Large intestine (tissue), 3 donors: ENCODE measurements around the gene ARID4A. TPM values are rescaled to one million over a fixed set of nuclear protein-coding genes. Genes with fewer than 3 reads are reported as not detected.
"Not testable (repeated sequence)": the region's sequence is repeated elsewhere in the genome, so short reads cannot be mapped to it uniquely, and the experiment has no call there.

Source experiments
- DNase-seq, 2 donors: peaks; one replicate each; pipeline versions ENCODE4 v3.0.0 to v3.0.0-alpha.2; 2013
- H3K27ac ChIP-seq: one replicate; pipeline ENCODE4 v1.5.1; 2013; ENCODE audit warnings: low read length
- H3K27me3 ChIP-seq: 2 replicates; pipeline ENCODE4 v1.6.1; 2013; ENCODE audit warnings: low read length; ENCODE audit not compliant: control insufficient read depth, insufficient read depth
- H3K36me3 ChIP-seq: 2 replicates; pipeline ENCODE4 v1.6.1; 2013; ENCODE audit warnings: low read length; ENCODE audit not compliant: control insufficient read depth, insufficient read depth
- H3K4me1 ChIP-seq: one replicate; pipeline ENCODE4 v1.6.1; 2013; ENCODE audit warnings: low read length; ENCODE audit not compliant: control insufficient read depth, insufficient read depth
- H3K4me3 ChIP-seq: one replicate; pipeline ENCODE4 v1.5.1; 2013; ENCODE audit warnings: low read length
- H3K9me3 ChIP-seq: one replicate; pipeline ENCODE4 v1.6.1; 2013; ENCODE audit warnings: mild to moderate bottlenecking, low read depth, low read length, moderate library complexity; ENCODE audit not compliant: control insufficient read depth
- WGBS: methylation state at CpG from one replicate; pipeline ENCODE4 v1.1.5; 2013; ENCODE audit warnings: low lambda C conversion rate; ENCODE audit not compliant: insufficient coverage; 5-methylcytosine and 5-hydroxymethylcytosine counted together
- polyA plus RNA-seq: library from polyadenylated mRNA; unstranded; fragments of 120-200 nt; gene quantifications from one replicate; pipeline ENCODE4 v1.2.1, GENCODE V29; 2013

ARID4A gene
- polyA plus RNA-seq, 1 donor: 19.4 TPM

DNA sequence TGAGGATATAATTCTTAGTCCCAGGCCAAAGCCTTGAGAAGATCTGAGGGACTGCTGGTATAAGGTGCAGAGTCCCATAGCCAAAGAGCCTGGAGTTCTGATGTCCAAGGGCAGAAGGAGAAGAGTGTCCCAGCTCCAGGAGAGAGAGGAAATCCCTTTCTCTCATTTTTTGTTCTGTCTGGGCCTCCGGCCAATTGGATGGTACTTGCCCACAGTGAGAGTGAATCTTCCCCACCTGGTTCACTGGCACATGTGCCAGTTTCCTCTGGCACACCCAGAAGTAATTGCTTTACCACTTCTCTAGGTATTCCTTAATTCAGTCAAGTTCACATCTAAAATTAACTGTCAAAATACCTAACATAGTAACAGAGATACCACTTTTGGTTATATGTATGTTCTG is 15.3 kb downstream of the ARID4A start:
- Histone ChIP-seq H3K9me3 (no peaks in the 10 kb centered on the region), H3K4me3 (no peak overlapping the region), H3K36me3 (peaks cover 31% of the 10 kb centered on the region), H3K4me1 (no peaks in the 10 kb centered on the region), H3K27ac (no peak overlapping the region), H3K27me3 (no peaks in the 10 kb centered on the region)
- no CpG with 5 or more reads among the region's 1 CpG for WGBS
- no peak for DNase-seq

DNA sequence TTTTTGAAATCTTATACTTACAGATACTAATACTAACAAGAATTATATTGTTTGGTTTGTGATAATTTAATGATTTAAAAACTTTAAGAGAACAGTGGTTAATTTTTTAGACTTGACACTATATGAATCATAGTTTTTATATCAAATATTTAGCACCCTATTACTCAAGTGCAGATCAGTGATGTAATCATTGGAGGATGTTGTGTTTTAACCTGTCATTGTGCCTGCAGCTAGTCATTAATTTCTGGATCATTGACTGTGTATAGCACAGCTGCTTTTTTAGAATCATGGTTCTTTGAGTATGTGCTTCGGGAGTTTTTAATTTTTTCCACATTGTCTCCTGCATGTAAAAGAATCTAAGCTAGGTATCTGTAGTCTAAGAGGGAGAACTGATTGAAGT is 17.3 kb downstream of the ARID4A start:
- H3K27me3 ChIP-seq: no peaks in the 10 kb centered on the region
- no peaks in the 10 kb centered on the region for H3K9me3 ChIP-seq
- H3K4me3 ChIP-seq: no peak overlapping the region
- H3K27ac ChIP-seq: no peak overlapping the region
- peaks cover 34% of the 10 kb centered on the region for H3K36me3 ChIP-seq
- no CpG with 5 or more reads among the region's 1 CpG for WGBS
- DNase-seq: no peak
- H3K4me1 ChIP-seq: no peaks in the 10 kb centered on the region

DNA sequence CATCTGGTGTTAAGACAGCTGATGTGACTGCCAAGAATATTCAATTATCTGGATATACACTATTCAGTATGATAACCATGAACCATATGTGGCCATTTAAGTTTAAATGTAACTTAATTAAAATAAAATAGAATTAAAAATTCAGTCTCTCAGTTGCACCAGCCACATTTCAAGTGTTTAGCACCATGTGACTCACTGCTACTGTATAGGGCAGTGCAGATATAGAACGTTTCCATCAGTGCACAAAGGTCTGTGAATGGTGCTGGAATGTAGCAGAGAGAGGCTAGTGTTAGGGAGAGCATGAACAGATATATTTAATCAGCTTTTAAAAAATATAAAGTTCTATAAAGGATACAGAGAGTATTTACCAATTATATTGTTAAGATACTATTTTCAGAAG is 28.7 kb downstream of the ARID4A start:
- no peak for DNase-seq

DNA sequence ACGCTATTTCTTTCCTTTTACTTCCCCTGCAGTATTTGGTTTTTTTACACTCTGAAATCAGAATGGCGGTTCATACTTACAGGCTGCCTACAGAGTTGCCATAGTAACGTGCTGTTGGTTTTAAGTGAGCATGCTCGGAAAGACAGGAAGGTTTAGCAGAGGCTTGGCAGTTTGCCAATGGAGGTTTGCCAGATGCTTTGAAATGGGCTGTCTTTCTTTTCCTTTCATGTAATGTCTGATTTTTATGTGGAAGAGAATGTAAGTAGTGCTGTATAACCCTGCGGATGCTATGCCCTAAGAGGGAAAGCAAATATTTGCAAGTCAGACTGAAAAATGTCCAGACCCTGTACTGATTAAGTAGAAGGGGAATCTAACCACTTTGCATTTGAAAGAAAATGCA is 32.8 kb downstream of the ARID4A start:
- peak; percentile 77 to 85 for DNase-seq
- H3K27me3 ChIP-seq: no peaks in the 10 kb centered on the region
- no peak overlapping the region for H3K4me3 ChIP-seq
- H3K36me3 ChIP-seq: peaks cover 41% of the 10 kb centered on the region
- H3K9me3 ChIP-seq: no peaks in the 10 kb centered on the region
- WGBS: 40% methylated on average over 2 of the region's 5 CpGs
- peak overlapping the region; percentile 38 for H3K27ac ChIP-seq
- no peaks in the 10 kb centered on the region for H3K4me1 ChIP-seq

More for the DNA sequence above, 28.7 kb downstream of the ARID4A start:
- Histone ChIP-seq H3K4me3 (no peak overlapping the region), H3K27ac (no peak overlapping the region), H3K36me3 (peaks cover 53% of the 10 kb centered on the region), H3K4me1 (no peaks in the 10 kb centered on the region), H3K27me3 (no peaks in the 10 kb centered on the region), H3K9me3 (no peaks in the 10 kb centered on the region)
- 100% methylated on average over 1 of the region's 1 CpG for WGBS

DNA sequence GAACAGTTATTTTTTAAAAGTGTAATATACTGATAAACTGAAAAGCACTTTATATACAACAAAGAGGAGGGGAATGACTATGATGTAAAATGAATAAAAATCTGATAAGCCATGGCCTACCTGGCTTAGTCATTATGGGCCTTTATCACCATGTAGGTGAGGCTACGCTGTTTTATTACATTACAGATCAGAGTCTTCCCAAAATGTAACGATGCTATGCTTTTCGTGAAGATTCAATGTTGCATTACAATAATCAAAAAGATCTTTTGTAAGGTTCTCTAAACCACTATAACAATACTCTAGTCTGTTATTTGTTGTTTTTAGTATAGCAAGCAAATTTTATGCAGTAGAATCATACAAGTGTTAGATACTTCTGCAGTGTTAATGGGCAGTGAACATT is 34.2 kb downstream of the ARID4A start:
- H3K36me3 ChIP-seq: peaks cover 39% of the 10 kb centered on the region
- no peak overlapping the region for H3K27ac ChIP-seq
- no peak for DNase-seq
- H3K4me3 ChIP-seq: no peak overlapping the region
- H3K27me3 ChIP-seq: no peaks in the 10 kb centered on the region
- 100% methylated on average over 1 of the region's 3 CpGs for WGBS
- no peaks in the 10 kb centered on the region for H3K4me1 ChIP-seq
- no peaks in the 10 kb centered on the region for H3K9me3 ChIP-seq

DNA sequence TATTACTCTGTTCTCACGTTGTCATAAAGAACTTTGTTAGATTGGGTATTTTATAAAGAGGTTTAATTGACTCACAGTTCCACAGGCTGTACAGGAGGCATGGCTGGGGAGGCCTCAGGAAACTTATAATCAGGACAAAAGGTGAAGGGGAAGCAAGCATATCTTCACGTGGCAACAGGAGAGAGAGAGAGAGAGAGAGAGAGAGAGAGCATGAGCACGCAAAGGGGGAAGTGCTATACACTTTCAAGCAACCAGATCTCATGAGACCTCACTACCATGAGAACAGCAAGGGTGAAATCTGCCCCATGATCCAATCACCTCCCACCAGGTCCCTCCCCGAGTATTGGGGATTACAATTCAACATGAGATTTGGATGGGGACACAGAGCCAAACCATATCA is 41.3 kb downstream of the ARID4A start:
- not testable (repeated sequence) for H3K27ac ChIP-seq, H3K4me1 ChIP-seq, H3K9me3 ChIP-seq, H3K27me3 ChIP-seq, DNase-seq, H3K4me3 ChIP-seq
- WGBS: 67% methylated on average over 1 of the region's 4 CpGs
- peaks cover 48% of the 10 kb centered on the region for H3K36me3 ChIP-seq

DNA sequence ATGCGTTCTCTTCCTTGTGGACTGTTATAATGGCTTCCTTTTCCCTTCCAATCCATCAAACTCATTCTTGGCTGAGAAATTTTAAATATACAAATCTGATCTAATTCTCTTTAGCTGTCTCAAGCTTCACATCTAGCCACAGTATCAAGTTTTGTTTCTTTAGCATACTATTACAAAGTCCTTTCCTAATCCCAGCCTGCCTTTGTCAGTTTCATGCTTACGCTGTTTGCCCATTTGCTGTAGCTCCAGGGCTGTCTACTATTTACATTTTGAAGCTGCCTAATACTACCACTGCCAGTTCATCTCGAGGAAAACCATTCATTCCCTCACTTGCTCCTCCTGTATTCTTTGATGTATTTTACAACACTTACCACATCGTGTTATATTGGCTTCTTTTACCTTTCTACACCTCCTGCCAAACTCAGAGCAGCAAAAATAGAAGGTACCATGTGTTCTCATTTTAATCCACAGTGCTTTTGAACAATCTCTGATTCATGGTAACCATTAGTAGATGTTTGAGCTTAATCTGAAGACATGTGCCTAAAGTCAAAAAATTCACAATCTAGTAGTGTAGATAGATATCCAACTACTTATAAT is 42.9 kb downstream of the ARID4A start:
- 93% methylated on average over 4 of the region's 4 CpGs for WGBS
- no peaks in the 10 kb centered on the region for H3K27me3 ChIP-seq
- no peak for DNase-seq
- H3K4me1 ChIP-seq: no peaks in the 10 kb centered on the region
- no peak overlapping the region for H3K4me3 ChIP-seq
- no peak overlapping the region for H3K27ac ChIP-seq
- peaks cover 46% of the 10 kb centered on the region for H3K36me3 ChIP-seq
- no peaks in the 10 kb centered on the region for H3K9me3 ChIP-seq

DNA sequence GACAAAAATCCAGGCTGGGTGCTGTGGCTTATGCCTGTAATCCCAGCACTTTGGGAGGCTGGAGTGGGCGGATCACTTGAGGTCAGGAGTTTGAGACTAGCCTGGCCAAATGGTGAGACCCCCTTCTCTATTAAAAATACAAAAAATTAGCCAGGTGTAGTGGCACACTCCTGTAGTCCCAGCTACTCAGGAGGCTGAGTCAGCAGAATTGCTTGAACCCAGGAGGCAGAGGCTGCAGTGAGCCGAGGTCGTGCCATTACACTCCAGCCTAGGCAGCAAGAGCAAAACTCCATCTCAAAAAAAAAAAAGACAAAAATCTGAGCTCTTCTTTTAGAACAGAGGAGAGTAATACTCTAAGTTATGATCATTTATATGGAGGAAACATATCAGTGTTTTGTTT is 45.2 kb downstream of the ARID4A start:
- WGBS: no CpG with 5 or more reads among the region's 3 CpGs

DNA sequence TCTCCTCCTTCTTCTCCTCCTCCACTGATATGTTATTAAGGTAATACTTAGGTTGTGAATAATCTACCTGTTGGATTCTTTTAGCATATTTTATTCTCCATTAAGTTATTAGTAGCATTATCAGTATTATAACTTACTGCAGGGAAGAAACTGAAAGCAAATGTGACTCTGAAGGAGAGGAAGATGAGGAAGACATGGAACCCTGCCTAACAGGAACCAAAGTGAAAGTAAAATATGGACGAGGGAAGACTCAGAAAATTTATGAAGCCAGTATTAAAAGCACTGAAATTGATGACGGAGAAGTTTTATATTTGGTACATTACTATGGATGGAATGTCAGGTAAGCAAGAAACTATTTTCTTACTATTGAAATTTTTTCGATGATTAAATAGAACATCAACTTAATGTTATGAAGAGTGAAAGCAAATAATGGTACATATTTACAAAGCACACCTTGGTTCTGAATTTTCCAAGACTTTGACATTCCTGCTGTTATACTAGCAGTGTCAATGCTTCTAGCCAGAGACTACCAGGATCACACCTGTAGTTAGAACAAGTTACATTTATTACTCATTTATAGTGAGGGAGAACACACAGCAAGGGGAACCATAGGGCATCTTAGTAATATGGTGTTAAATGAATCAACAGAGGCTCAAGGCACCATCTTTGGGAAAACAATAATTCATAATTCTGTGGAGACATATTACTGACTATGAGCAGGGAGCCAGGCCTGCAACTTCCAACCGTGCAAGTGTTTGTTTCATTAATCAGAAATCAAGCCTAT is 55.4 kb downstream of the ARID4A start:
- Histone ChIP-seq H3K27ac (no peak overlapping the region), H3K9me3 (no peaks in the 10 kb centered on the region), H3K4me3 (no peak overlapping the region), H3K4me1 (no peaks in the 10 kb centered on the region), H3K27me3 (no peaks in the 10 kb centered on the region), H3K36me3 (peaks cover 52% of the 10 kb centered on the region)
- DNase-seq: no peak
- WGBS: 87% methylated on average over 3 of the region's 4 CpGs

More for the DNA sequence above, 45.2 kb downstream of the ARID4A start:
- not testable (repeated sequence) for H3K27ac ChIP-seq, H3K4me1 ChIP-seq, H3K9me3 ChIP-seq, DNase-seq, H3K4me3 ChIP-seq, H3K27me3 ChIP-seq
- H3K36me3 ChIP-seq: peaks cover 51% of the 10 kb centered on the region

DNA sequence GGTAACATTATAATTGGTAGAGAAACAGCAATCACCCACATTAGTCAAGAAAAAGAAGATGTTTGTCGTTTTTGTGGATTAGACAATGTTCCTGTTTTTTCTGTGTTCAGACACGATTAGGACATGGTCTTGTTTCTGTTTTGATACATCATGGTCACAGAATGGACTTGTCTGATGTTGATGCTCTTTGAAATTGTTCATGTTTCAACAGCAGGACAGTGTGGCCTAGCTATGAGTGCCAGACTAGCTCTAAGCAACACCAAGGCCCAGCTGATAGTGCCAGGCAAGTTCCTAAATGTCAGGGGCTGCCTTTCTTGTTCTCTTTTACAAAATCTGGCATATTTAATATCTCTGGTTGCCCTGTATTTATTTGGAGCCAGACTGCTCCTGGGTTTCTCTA is 56.5 kb downstream of the ARID4A start:
- WGBS: no CpG with 5 or more reads among the region's 2 CpGs
- Histone ChIP-seq H3K9me3 (no peaks in the 10 kb centered on the region), H3K4me1 (no peaks in the 10 kb centered on the region), H3K27ac (no peak overlapping the region), H3K4me3 (no peak overlapping the region), H3K27me3 (no peaks in the 10 kb centered on the region), H3K36me3 (peaks cover 55% of the 10 kb centered on the region)
- no peak for DNase-seq

DNA sequence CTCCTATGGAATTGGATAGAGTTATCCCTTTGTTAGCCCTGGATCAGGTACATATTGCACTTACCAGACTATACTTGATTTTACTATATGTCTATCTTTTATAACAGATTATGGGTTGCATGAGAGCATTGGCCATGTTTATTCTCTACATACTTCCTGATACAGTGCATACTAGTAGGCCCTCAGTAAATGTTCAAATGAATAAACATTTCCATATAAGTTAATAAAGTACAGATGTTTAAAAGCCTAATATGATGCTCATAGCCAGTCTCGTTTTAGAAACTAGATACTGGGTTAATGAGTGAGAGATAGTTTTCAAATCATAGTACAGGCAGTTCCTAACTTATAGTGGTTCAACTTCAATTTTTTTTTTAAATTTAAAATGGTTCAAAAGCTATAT is 57.9 kb downstream of the ARID4A start:
- Histone ChIP-seq H3K9me3 (no peaks in the 10 kb centered on the region), H3K36me3 (peaks cover 55% of the 10 kb centered on the region), H3K4me3 (no peak overlapping the region), H3K27me3 (no peaks in the 10 kb centered on the region), H3K4me1 (no peaks in the 10 kb centered on the region), H3K27ac (no peak overlapping the region)
- no CpG with 5 or more reads among the region's 1 CpG for WGBS
- DNase-seq: no peak
